SK-N-SH (cell line): Measurements from ENCODE around the gene MCTP2. TPM values are rescaled to one million over a fixed set of nuclear protein-coding genes. Genes with fewer than 3 reads are reported as not detected.
A peak's percentile ranks its signal among the peaks of the same experiment; 100 is the strongest.

Experiments used
- CTCF ChIA-PET: fragments of 300-600, 350-600 bp; formaldehyde crosslinking; extraction: SDS; loops from one replicate; lab custom pipeline; 2021; lab: Yijun Ruan, JAX
- POLR2A ChIA-PET: fragments of 350-600 bp; sonication (Branson Sonifier 250); formaldehyde crosslinking; extraction: SDS; loops from one replicate; lab custom pipeline; 2020; ENCODE audit warnings: antibody characterized with exemption, inconsistent platforms; lab: Yijun Ruan, JAX
- DNase-seq: peaks from one replicate; pipeline ENCODE4 v3.0.0; 2012
- H2AFZ ChIP-seq: fragments of 200-600 bp; sonication (generic); 2 replicates; pipeline ENCODE4 v1.8.1; 2016; ENCODE audit warnings: antibody characterized with exemption, mild to moderate bottlenecking, low read depth
- H3F3A ChIP-seq: fragments of 200-600 bp; sonication (generic); replicated peaks from 2 replicates; pipeline ENCODE3; 2016; ENCODE audit warnings: antibody characterized with exemption, mild to moderate bottlenecking; ENCODE audit not compliant: insufficient read depth
- H3K27ac ChIP-seq, 2 experiments: fragments of 200-500 bp in 1 of 2; fragments of 200-600 bp in 1 of 2; sonication (Bioruptor generic) in 1 of 2; sonication (generic), shearing (Covaris generic) in 1 of 2; 2 replicates each; pipeline versions ENCODE4 v1.5.1 to v1.6.1; 2014 to 2016; ENCODE audit warnings: low read depth in 2 of 2, inconsistent platforms in 1 of 2, low read length in 1 of 2, mild to moderate bottlenecking in 1 of 2, mixed read lengths in 1 of 2
- H3K27me3 ChIP-seq: fragments of 200-600 bp; sonication (generic), shearing (Covaris generic); 2 replicates; pipeline ENCODE4 v1.6.1; 2016; ENCODE audit warnings: mixed run types; ENCODE audit not compliant: insufficient read depth
- H3K36me3 ChIP-seq, 2 experiments: fragments of 200-500 bp in 1 of 2; fragments of 200-600 bp in 1 of 2; sonication (Bioruptor generic) in 1 of 2; sonication (generic) in 1 of 2; replicated peaks in 1 of 2; 2 replicates each; pipeline versions ENCODE3 to v1.5.1; 2014 to 2016; ENCODE audit warnings: low read length in 1 of 2, mild to moderate bottlenecking in 1 of 2; ENCODE audit not compliant: insufficient read depth in 2 of 2, control insufficient read depth in 1 of 2
- H3K4me1 ChIP-seq, 2 experiments: fragments of 200-500 bp in 1 of 2; fragments of 200-600 bp in 1 of 2; sonication (Bioruptor generic) in 1 of 2; sonication (generic), shearing (Covaris generic) in 1 of 2; 2 replicates each; pipeline versions ENCODE4 v1.5.1 to v1.6.1; 2014 to 2016; ENCODE audit warnings: low read depth in 1 of 2, low read length in 1 of 2, mixed run types in 1 of 2; ENCODE audit not compliant: insufficient read depth in 2 of 2, control insufficient read depth in 1 of 2
- H3K4me2 ChIP-seq: fragments of 200-600 bp; sonication (generic), shearing (Covaris generic); 2 replicates; pipeline ENCODE4 v1.6.1; 2017; ENCODE audit warnings: mixed run types
- H3K4me3 ChIP-seq, 2 experiments: fragments of 200-500 bp in 1 of 2; fragments of 200-600 bp in 1 of 2; sonication (Bioruptor generic) in 1 of 2; sonication (generic), shearing (Covaris generic) in 1 of 2; 2 replicates each; pipeline versions ENCODE4 v1.5.1 to v1.8.1; 2014 to 2016; ENCODE audit warnings: low read depth in 2 of 2, inconsistent platforms in 1 of 2, low read length in 1 of 2, mild to moderate bottlenecking in 1 of 2, mixed read lengths in 1 of 2, moderate library complexity in 1 of 2
- H3K79me2 ChIP-seq: fragments of 200-600 bp; sonication (generic); 2 replicates; pipeline ENCODE4 v1.8.1; 2017; ENCODE audit warnings: mild to moderate bottlenecking; ENCODE audit not compliant: insufficient read depth
- H3K9ac ChIP-seq: fragments of 200-600 bp; sonication (generic); 2 replicates; pipeline ENCODE4 v1.6.1; 2017; ENCODE audit warnings: mixed run types
- H3K9me2 ChIP-seq: fragments of 200-600 bp; sonication (generic); 2 replicates; pipeline ENCODE4 v1.6.1; 2017; ENCODE audit warnings: mixed run types
- H3K9me3 ChIP-seq: fragments of 200-600 bp; sonication (generic); 2 replicates; pipeline ENCODE4 v1.6.1; 2017; ENCODE audit warnings: mixed run types, mild to moderate bottlenecking, moderate library complexity
- H4K20me1 ChIP-seq: fragments of 200-600 bp; sonication (generic); 2 replicates; pipeline ENCODE4 v1.6.1; 2017; ENCODE audit warnings: mild to moderate bottlenecking, mixed run types; ENCODE audit not compliant: insufficient read depth
- ELF1 ChIP-seq: IDR thresholded peaks from 2 replicates; pipeline ENCODE4 v1.4.0; 2012
- EP300 ChIP-seq, 2 experiments: IDR thresholded peaks; 2 replicates each; pipeline versions ENCODE4 v1.4.0 to v1.6.1; 2012; ENCODE audit warnings: borderline replicate concordance in 1 of 2, low read depth in 1 of 2, low read length in 1 of 2
- FOSL2 ChIP-seq: IDR thresholded peaks from 2 replicates; pipeline ENCODE4 v1.4.0; 2012; ENCODE audit warnings: low read depth, mild to moderate bottlenecking, moderate library complexity, borderline replicate concordance
- FOXM1 ChIP-seq: IDR thresholded peaks from 2 replicates; pipeline ENCODE4 v1.4.0; 2012; ENCODE audit warnings: low read depth, mild to moderate bottlenecking
- GATA2 ChIP-seq: sonication (generic); formaldehyde crosslinking; IDR thresholded peaks from 2 replicates; pipeline ENCODE4 v1.5.0; 2020; ENCODE audit warnings: mild to moderate bottlenecking, missing genetic modification reagents
- JUND ChIP-seq: IDR thresholded peaks from 2 replicates; pipeline ENCODE4 v1.4.0; 2012
- MEF2A ChIP-seq: IDR thresholded peaks from 2 replicates; pipeline ENCODE4 v1.4.0; 2012; ENCODE audit warnings: low read depth, borderline replicate concordance
- NRF1 ChIP-seq: IDR thresholded peaks from 2 replicates; pipeline ENCODE4 v1.6.1; 2012; ENCODE audit warnings: low read depth, mild to moderate bottlenecking, low read length
- RCOR1 ChIP-seq: fragments of 150-350 bp; IDR thresholded peaks from 2 replicates; pipeline ENCODE4 v1.6.1; 2017; ENCODE audit warnings: antibody characterized with exemption, low read length
- RFX5 ChIP-seq: IDR thresholded peaks from 2 replicates; pipeline ENCODE4 v1.6.1; 2012; ENCODE audit warnings: mild to moderate bottlenecking, improper control_type of control experiment, low read length
- TCF12 ChIP-seq: IDR thresholded peaks from 2 replicates; pipeline ENCODE4 v1.4.0; 2012
- TEAD4 ChIP-seq: IDR thresholded peaks from 2 replicates; pipeline ENCODE4 v1.4.0; 2012; ENCODE audit warnings: mild to moderate bottlenecking, borderline replicate concordance; ENCODE audit not compliant: insufficient read depth
- WGBS: methylation state at CpG from one replicate; pipeline ENCODE4 v1.1.6; 2017; ENCODE audit warnings: low lambda C conversion rate; 5-methylcytosine and 5-hydroxymethylcytosine counted together
- polyA plus RNA-seq, 3 experiments: library from polyadenylated mRNA; depleted of rRNA; stranded (reverse); fragments of >200 nt; gene quantifications; 2 replicates each; pipeline ENCODE4 v1.2.3, GENCODE V29; 2012
- TF ChIP-seq, protein P1 (sequence below): fragments of 150-350 bp; IDR thresholded peaks from 2 replicates; pipeline ENCODE4 v1.6.1; 2016; ENCODE audit warnings: mild to moderate bottlenecking, low read depth, low read length
- TF ChIP-seq, protein P2 (sequence below): IDR thresholded peaks from 2 replicates; pipeline ENCODE4 v1.4.0; 2012; ENCODE audit warnings: low read depth, borderline replicate concordance

The MCTP2 gene
- polyA plus RNA-seq, 1 of the 3 experiments (the other 2 are of a cell fraction): 0.26 TPM

DNA sequence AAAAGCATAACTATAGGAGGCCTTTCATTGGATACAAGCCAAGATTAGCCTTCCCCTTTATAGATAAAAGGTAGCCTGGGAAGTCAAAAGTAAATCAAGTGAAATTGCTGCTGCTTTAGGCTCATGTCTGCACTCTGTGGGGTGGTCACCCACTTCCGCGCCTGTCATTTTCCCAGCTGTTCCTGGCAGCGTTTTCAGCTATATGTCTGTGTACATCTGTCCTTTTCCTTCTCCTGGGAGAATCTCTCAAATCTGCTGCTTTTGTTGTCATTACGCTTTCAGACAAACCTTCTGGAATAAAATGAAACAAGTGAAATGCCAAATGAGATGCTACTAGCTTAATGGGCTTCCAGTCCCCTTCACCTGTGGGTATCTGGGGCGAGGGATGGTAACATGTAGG, 211.8 kb downstream of the MCTP2 start:
- Histone ChIP-seq H3K79me2 (no peaks in the 10 kb centered on the region), H3K4me2 (no peak overlapping the region), H2AFZ (no peak overlapping the region), H3K4me1 (peaks cover 0 to 6% of the 10 kb centered on the region in 2 experiments; a peak in 2 of 4 replicates), H3K4me3 (no peak overlapping the region), H4K20me1 (no peaks in the 10 kb centered on the region), H3K27ac (no peak overlapping the region; a peak in 1 of 4 replicates), H3K36me3 (no peaks in the 10 kb centered on the region), H3K27me3 (no peaks in the 10 kb centered on the region), H3K9me3 (no peaks in the 10 kb centered on the region), H3K9me2 (no peaks in the 10 kb centered on the region), H3K9ac (no peak overlapping the region), H3F3A (no peaks in the 10 kb centered on the region)
- POLR2A ChIA-PET: no interaction called here
- CTCF ChIA-PET: interaction anchor here (2.2 kb wide), 1 partner anchor 30 kb away, joined by 7 read pairs; no protein-coding TSS in a partner anchor
- 42% methylated on average over 5 of the region's 5 CpGs for WGBS
- peak; percentile 35 for DNase-seq
- TF ChIP-seq, protein P1, sequence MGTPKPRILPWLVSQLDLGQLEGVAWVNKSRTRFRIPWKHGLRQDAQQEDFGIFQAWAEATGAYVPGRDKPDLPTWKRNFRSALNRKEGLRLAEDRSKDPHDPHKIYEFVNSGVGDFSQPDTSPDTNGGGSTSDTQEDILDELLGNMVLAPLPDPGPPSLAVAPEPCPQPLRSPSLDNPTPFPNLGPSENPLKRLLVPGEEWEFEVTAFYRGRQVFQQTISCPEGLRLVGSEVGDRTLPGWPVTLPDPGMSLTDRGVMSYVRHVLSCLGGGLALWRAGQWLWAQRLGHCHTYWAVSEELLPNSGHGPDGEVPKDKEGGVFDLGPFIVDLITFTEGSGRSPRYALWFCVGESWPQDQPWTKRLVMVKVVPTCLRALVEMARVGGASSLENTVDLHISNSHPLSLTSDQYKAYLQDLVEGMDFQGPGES: no peak
- no peak for TF ChIP-seq ELF1
- TF ChIP-seq FOXM1: no peak
- TF ChIP-seq FOSL2: no peak
- TF ChIP-seq, protein P2, sequence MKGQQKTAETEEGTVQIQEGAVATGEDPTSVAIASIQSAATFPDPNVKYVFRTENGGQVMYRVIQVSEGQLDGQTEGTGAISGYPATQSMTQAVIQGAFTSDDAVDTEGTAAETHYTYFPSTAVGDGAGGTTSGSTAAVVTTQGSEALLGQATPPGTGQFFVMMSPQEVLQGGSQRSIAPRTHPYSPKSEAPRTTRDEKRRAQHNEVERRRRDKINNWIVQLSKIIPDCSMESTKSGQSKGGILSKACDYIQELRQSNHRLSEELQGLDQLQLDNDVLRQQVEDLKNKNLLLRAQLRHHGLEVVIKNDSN: no peak
- no peak for TF ChIP-seq RFX5
- 0 out of 2 replicates have a peak, but pooled peaks have one; percentile 17 for TF ChIP-seq GATA2 (CRISPR knock-in tag)

DNA sequence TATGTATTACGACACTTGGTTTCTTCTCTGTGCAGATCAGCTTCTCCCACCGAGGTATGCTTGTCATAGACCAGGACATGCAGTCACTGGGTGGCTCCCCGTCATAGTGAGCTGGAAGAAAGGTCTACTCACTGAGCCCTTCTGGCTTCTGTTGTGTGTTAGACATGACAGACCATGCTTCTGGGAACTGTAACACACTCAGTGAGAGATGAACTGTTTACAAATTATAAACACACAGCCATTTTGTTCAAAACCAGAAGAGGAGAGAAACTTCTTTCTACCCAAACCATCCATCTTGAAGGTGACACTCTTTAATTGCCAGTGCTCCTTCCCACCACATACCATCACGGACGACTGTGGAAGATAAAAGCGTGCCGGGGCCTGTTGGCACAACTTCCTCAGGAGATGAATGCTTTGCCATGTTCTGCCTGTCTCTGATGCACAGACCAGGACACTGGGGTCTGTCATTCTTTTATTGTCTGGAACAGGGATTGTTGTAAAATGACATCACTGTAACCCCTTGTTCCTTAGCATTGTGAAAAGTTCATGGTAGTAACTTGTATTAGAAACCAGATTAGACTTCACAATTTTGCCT, 214.3 kb downstream of the MCTP2 start:
- Histone ChIP-seq H3K4me2 (no peak overlapping the region), H3F3A (no peaks in the 10 kb centered on the region), H4K20me1 (no peaks in the 10 kb centered on the region), H3K27ac (no peak overlapping the region), H3K4me1 (peaks cover 0 to 6% of the 10 kb centered on the region in 2 experiments; a peak in 2 of 4 replicates), H3K9ac (no peak overlapping the region), H2AFZ (no peak overlapping the region), H3K9me3 (no peaks in the 10 kb centered on the region), H3K79me2 (no peaks in the 10 kb centered on the region), H3K4me3 (no peak overlapping the region), H3K36me3 (no peaks in the 10 kb centered on the region), H3K27me3 (no peaks in the 10 kb centered on the region), H3K9me2 (no peaks in the 10 kb centered on the region)
- POLR2A ChIA-PET: no interaction called here
- TF ChIP-seq EP300 (IDR thresholded peaks at IDR 0.05; ENCODE audit: borderline replicate concordance in 1 of 2, low read depth in 1 of 2, low read length in 1 of 2) (no peak), MEF2A (no peak), JUND (no peak), FOXM1 (no peak), NRF1 (no peak), ELF1 (no peak), RCOR1 (no peak), TCF12 (no peak), TEAD4 (no peak)
- CTCF ChIA-PET: no interaction called here
- WGBS: 39% methylated on average over 7 of the region's 7 CpGs
- DNase-seq: no peak
